ENCODE measurements around the gene GOLGA3. TPM values are rescaled to one million over a fixed set of nuclear protein-coding genes. Genes with fewer than 3 reads are reported as not detected.

GOLGA3 gene
- total and polyA plus RNA-seq, 12 donors = 11.7 to 83.5 (median 48.0) TPM

- Histone ChIP-seq H3K36me3 (replicated peaks in 1 of 2) (peaks cover 0 to 53% of the 10 kb centered on the region in 2 donors), H3K9me3 (replicated peaks in 1 of 3) (no peaks in the 10 kb centered on the region), H3K27me3 (no peaks in the 10 kb centered on the region), H3K4me3 (no peak overlapping the region), H3K4me1 (replicated peaks in 1 of 2) (no peaks in the 10 kb centered on the region), H3K27ac (no peak overlapping the region)
- intact Hi-C loops (cut with DNase I) = no loop called here
- WGBS, 4 donors = 93 to 98% (median 95%) methylated on average over 13 to 15 of the region's 15 CpGs
- TF ChIP-seq POLR2A (IDR thresholded peaks at IDR 0.05) = no peak
- TF ChIP-seq CTCF (IDR thresholded peaks at IDR 0.05) = no peak
- DNase-seq = no peak
Measured at GRCh38 chr12:132841151-132841550, 12.5 kb upstream of the GOLGA3 start.

- TF ChIP-seq CTCF (IDR thresholded peaks at IDR 0.05) (no peak), POLR2A (IDR thresholded peaks at IDR 0.05) (no peak)
- H3K4me3 ChIP-seq = no peak overlapping the region
- WGBS, 4 donors = 91 to 94% (median 92%) methylated on average over 20 of the region's 20 CpGs
- H3K9me3 ChIP-seq (replicated peaks in 1 of 3) = no peaks in the 10 kb centered on the region
- no peak for DNase-seq
- no peaks in the 10 kb centered on the region for H3K4me1 ChIP-seq (replicated peaks in 1 of 2)
- peaks cover 0 to 48% of the 10 kb centered on the region in 2 donors for H3K36me3 ChIP-seq (replicated peaks in 1 of 2)
- H3K27me3 ChIP-seq = no peaks in the 10 kb centered on the region
- intact Hi-C loops (cut with DNase I) = no loop called here
- no peak overlapping the region for H3K27ac ChIP-seq
Measured at GRCh38 chr12:132840536-132840935, 11.9 kb upstream of the GOLGA3 start.

GRCh38 chr12:132839558-132840235 is 11.0 kb upstream of the GOLGA3 start:
- TF ChIP-seq POLR2A (IDR thresholded peaks at IDR 0.05) = no peak
- intact Hi-C loops (cut with DNase I) = no loop called here
- DNase-seq = no peak
- Histone ChIP-seq H3K27me3 (no peaks in the 10 kb centered on the region), H3K27ac (no peak overlapping the region), H3K36me3 (replicated peaks in 1 of 2) (peaks cover 0 to 42% of the 10 kb centered on the region in 2 donors), H3K9me3 (replicated peaks in 1 of 3) (no peaks in the 10 kb centered on the region), H3K4me1 (replicated peaks in 1 of 2) (no peaks in the 10 kb centered on the region), H3K4me3 (no peak overlapping the region)
- 80 to 90% (median 86%) methylated on average over 14 of the region's 14 CpGs for WGBS, 4 donors

GRCh38 chr12:132838410-132839080 is 9.9 kb upstream of the GOLGA3 start:
- Histone ChIP-seq H3K27me3 (no peaks in the 10 kb centered on the region), H3K4me1 (replicated peaks in 1 of 2) (no peaks in the 10 kb centered on the region), H3K27ac (peak overlapping the region in 1 of 5 donors; percentile 49), H3K36me3 (replicated peaks in 1 of 2) (peaks cover 0 to 36% of the 10 kb centered on the region in 2 donors), H3K4me3 (no peak overlapping the region), H3K9me3 (replicated peaks in 1 of 3) (no peaks in the 10 kb centered on the region)
- no peak for DNase-seq
- TF ChIP-seq CTCF (IDR thresholded peaks at IDR 0.05) (no peak), POLR2A (IDR thresholded peaks at IDR 0.05) (no peak)
- WGBS, 4 donors = 78 to 92% (median 87%) methylated on average over 9 to 17 of the region's 17 CpGs
- intact Hi-C loops (cut with DNase I) = no loop called here
